Thymus (tissue), 11 donors: ENCODE measurements around the gene SNX18. TPM values are rescaled to one million over a fixed set of nuclear protein-coding genes. Genes with fewer than 3 reads are reported as not detected.

Source experiments
- DNase-seq, 9 donors: peaks; one replicate each; pipeline ENCODE4 v3.0.0-alpha.2; 2013; ENCODE audit warnings: low spot score in 9 of 9, low read depth in 6 of 9, missing footprints in 1 of 9
- H3K27ac ChIP-seq, 2 donors: one replicate each; pipeline ENCODE4 v1.5.1; 2013; ENCODE audit warnings: control low read depth in 1 of 2, low read depth in 1 of 2, low read length in 1 of 2, mild to moderate bottlenecking in 1 of 2, moderate library complexity in 1 of 2
- H3K27me3 ChIP-seq, 2 donors: one replicate each; pipeline ENCODE4 v1.5.1; 2013; ENCODE audit warnings: low read length in 1 of 2; ENCODE audit not compliant: control insufficient read depth in 2 of 2, insufficient read depth in 1 of 2
- H3K36me3 ChIP-seq, 2 donors: one replicate each; pipeline ENCODE4 v1.5.1; 2013; ENCODE audit warnings: low read length in 1 of 2, mild to moderate bottlenecking in 1 of 2, moderate library complexity in 1 of 2; ENCODE audit not compliant: control insufficient read depth in 2 of 2, insufficient read depth in 2 of 2
- H3K4me1 ChIP-seq, 2 donors: one replicate each; pipeline ENCODE4 v1.5.1; 2013; ENCODE audit warnings: low read length in 2 of 2; ENCODE audit not compliant: control insufficient read depth in 2 of 2, insufficient read depth in 2 of 2
- H3K4me3 ChIP-seq, 2 donors: one replicate each; pipeline ENCODE4 v1.5.1; 2013; ENCODE audit warnings: low read length in 2 of 2, control low read depth in 1 of 2, mild to moderate bottlenecking in 1 of 2
- H3K9me3 ChIP-seq, 2 donors: one replicate each; pipeline ENCODE4 v1.5.1; 2013; ENCODE audit warnings: low read length in 1 of 2, mild to moderate bottlenecking in 1 of 2; ENCODE audit not compliant: control insufficient read depth in 2 of 2, insufficient read depth in 1 of 2
- WGBS: extraction: QIAGEN DNeasy Blood & Tissue Kit; methylation state at CpG from one replicate; pipeline ENCODE4 v1.1.7; 2013; 5-methylcytosine and 5-hydroxymethylcytosine counted together
- polyA plus RNA-seq: library from polyadenylated mRNA; stranded (reverse); fragments of 200-250 nt; gene quantifications from one replicate; pipeline ENCODE4 v1.2.3, GENCODE V29; 2013
- total RNA-seq: library from RNA; stranded (reverse); fragments of 120-200 nt; gene quantifications from one replicate; pipeline ENCODE4 v1.2.4, GENCODE V29; 2013
- donor health status: healthy.

The SNX18 gene
- total and polyA plus RNA-seq, 2 donors: 7.8 to 8.5 TPM

DNA sequence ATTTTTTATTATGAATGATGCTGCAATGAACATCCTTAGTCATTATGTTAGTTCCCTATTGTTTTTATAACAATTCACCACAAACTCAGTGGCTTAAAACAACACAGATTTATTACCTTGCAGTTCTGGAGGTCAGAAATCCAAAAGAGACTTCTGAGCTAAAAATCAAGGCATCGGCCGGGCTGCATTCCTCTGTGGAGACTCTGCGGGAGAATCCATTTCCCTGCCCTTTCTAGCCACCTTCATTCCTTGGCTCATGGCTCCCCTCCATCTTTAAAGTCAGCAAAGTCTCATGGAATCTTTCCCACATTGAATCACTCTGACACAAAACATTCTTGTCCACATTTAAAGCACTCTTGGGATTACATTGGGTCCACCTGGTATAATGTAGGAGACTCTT, 38.6 kb downstream of the SNX18 start:
- Histone ChIP-seq H3K4me1 (no peaks in the 10 kb centered on the region), H3K4me3 (no peak overlapping the region), H3K9me3 (no peaks in the 10 kb centered on the region), H3K36me3 (no peaks in the 10 kb centered on the region), H3K27me3 (no peaks in the 10 kb centered on the region), H3K27ac (no peak overlapping the region)
- 84% methylated on average over 3 of the region's 3 CpGs for WGBS
- no peak for DNase-seq

GRCh38 chr5:54558362-54558761, 40.8 kb downstream of the SNX18 start:
- WGBS: 93% methylated on average over 1 of the region's 1 CpG
- Histone ChIP-seq H3K27ac (no peak overlapping the region), H3K9me3 (no peaks in the 10 kb centered on the region), H3K4me3 (no peak overlapping the region), H3K27me3 (no peaks in the 10 kb centered on the region), H3K36me3 (no peaks in the 10 kb centered on the region), H3K4me1 (no peaks in the 10 kb centered on the region)
- DNase-seq: no peak

- Histone ChIP-seq H3K4me3 (no peak overlapping the region), H3K36me3 (no peaks in the 10 kb centered on the region), H3K27ac (no peak overlapping the region), H3K27me3 (no peaks in the 10 kb centered on the region), H3K9me3 (no peaks in the 10 kb centered on the region), H3K4me1 (no peaks in the 10 kb centered on the region)
- DNase-seq: no peak
Observed at GRCh38 chr5:54561651-54562050, 44.1 kb downstream of the SNX18 start.

- H3K27me3 ChIP-seq: no peaks in the 10 kb centered on the region
- no peaks in the 10 kb centered on the region for H3K36me3 ChIP-seq
- no peak overlapping the region for H3K4me3 ChIP-seq
- H3K4me1 ChIP-seq: no peaks in the 10 kb centered on the region
- 88% methylated on average over 1 of the region's 1 CpG for WGBS
- peaks cover 0 to 1% of the 10 kb centered on the region in 2 donors for H3K9me3 ChIP-seq
- no peak overlapping the region for H3K27ac ChIP-seq
- no peak for DNase-seq
Observed at GRCh38 chr5:54563083-54563761, 45.7 kb downstream of the SNX18 start.

DNA sequence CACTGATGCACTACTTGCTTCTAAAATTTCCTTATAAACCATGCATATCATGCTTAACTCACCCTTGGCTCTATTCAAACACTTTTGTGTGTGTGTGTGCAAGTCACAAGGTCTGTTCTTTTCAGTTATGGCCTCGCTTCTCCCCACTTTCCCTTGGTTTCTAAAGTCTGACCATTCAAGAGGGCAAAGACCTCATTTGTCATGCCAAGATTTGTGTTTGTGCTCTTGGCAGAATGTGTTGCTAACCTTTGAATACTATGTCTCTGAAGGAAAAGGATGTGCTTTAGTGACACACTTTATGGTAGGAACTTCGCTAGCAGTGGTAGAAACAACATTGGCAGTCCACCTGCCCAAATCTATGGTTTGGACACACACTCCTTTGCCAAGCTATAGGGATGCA, 50.4 kb downstream of the SNX18 start:
- Histone ChIP-seq H3K36me3 (no peaks in the 10 kb centered on the region), H3K9me3 (peaks cover 0 to 3% of the 10 kb centered on the region in 2 donors), H3K4me3 (no peak overlapping the region), H3K27ac (no peak overlapping the region), H3K4me1 (no peaks in the 10 kb centered on the region), H3K27me3 (no peaks in the 10 kb centered on the region)
- WGBS: 95% methylated on average over 2 of the region's 2 CpGs
- DNase-seq: no peak

DNA sequence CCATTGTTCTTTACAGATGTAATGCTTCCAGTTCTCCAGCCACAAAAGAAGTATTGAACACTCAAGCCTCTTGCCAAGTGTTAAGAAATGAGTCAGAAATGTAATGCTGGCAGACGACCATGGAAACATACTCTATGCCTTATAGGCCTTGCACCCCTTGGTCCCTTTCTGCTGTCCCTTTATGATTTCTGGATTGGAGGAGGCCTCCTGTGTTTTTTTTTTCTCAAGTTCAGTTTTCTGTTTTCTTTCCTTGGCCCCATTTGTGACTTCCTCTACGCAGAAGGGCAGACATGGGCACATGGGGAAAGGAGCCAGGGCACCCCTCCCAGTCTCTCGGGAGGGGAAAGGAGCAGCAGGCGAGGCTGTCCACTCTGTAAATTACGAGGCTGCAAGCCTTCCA, 53.4 kb downstream of the SNX18 start:
- no peaks in the 10 kb centered on the region for H3K4me1 ChIP-seq
- no peak overlapping the region for H3K4me3 ChIP-seq
- H3K27ac ChIP-seq: no peak overlapping the region
- no peak for DNase-seq
- H3K27me3 ChIP-seq: no peaks in the 10 kb centered on the region
- 91% methylated on average over 5 of the region's 5 CpGs for WGBS
- no peaks in the 10 kb centered on the region for H3K36me3 ChIP-seq
- peaks cover 0 to 3% of the 10 kb centered on the region in 2 donors for H3K9me3 ChIP-seq

DNA sequence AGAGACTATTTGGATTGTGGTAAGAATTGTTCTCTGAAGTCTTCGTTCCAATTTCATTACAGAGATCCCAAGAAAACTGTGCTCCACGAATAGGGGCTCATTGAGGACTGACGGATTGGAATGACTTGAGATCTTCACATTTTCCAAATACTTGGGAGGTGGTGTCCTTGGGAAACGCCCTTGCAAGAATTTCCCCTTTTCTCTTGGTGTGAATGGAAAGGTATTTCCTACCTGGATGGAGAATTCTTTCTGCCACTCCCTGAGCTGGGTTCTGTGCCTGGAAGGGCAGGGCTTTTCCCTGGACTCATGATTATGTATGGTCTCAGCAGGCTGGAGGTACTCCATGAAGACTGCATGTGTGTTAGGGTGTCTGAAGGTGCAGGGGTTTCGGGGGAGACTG, 53.9 kb downstream of the SNX18 start:
- Histone ChIP-seq H3K4me3 (no peak overlapping the region), H3K9me3 (peaks cover 0 to 3% of the 10 kb centered on the region in 2 donors), H3K36me3 (no peaks in the 10 kb centered on the region), H3K27ac (no peak overlapping the region), H3K27me3 (no peaks in the 10 kb centered on the region), H3K4me1 (no peaks in the 10 kb centered on the region)
- DNase-seq: no peak
- WGBS: 96% methylated on average over 5 of the region's 5 CpGs

DNA sequence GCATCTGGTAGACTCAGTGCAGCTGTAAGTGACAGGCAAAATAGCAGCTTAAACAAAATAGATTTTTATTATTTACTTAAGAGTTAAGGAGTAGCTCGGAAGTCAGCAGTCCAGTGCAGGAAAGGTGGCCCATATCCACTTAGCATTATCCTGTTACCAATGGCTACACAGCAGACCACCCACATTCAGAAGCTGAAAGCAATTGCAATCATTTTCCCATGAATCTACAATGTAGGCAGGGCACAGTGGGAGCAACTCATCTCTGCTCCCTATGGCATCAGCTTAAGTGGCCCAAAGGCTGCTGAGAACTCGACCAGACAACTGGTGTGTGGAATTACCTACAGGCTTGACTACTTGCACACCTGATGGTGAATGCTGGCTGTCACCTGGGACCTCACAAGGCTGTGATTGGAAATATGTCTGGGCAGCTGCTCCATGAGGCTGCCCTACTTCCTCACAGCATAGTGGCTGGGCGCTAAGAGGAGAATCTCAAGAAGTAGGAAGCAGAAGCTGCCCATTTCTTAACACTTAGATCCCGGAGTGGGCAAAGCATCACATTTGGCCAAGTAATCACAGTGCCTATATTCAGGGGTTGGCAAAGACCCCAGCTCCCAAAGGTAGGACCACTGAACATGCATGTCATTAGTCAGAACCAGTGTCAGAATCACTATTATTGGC, 56.4 kb downstream of the SNX18 start:
- no peak overlapping the region for H3K27ac ChIP-seq
- WGBS: 92% methylated on average over 4 of the region's 4 CpGs
- DNase-seq: no peak
- no peaks in the 10 kb centered on the region for H3K9me3 ChIP-seq
- H3K36me3 ChIP-seq: no peaks in the 10 kb centered on the region
- no peak overlapping the region for H3K4me3 ChIP-seq
- no peaks in the 10 kb centered on the region for H3K4me1 ChIP-seq
- H3K27me3 ChIP-seq: no peaks in the 10 kb centered on the region

GRCh38 chr5:54577528-54577927, 60.0 kb downstream of the SNX18 start:
- H3K27me3 ChIP-seq: no peaks in the 10 kb centered on the region
- H3K27ac ChIP-seq: no peak overlapping the region
- no peak for DNase-seq
- no peaks in the 10 kb centered on the region for H3K9me3 ChIP-seq
- H3K36me3 ChIP-seq: no peaks in the 10 kb centered on the region
- no peak overlapping the region for H3K4me3 ChIP-seq
- WGBS: 95% methylated on average over 5 of the region's 5 CpGs
- H3K4me1 ChIP-seq: no peaks in the 10 kb centered on the region
